Measurements from ENCODE around the gene TUBB3.
"Not testable (repeated sequence)": the region's sequence is repeated elsewhere in the genome, so short reads cannot be mapped to it uniquely, and the experiment has no call there.

The TUBB3 gene

GRCh38 chr16:89922884-89923639 lies at the start of gene TUBB3:
Gene TUBB3 (plus strand): TSS chr16:89923342. CDS start chr16:89923402, 60 bp downstream.
- peak; percentile 84 to 92 (median 88) for DNase-seq

GRCh38 chr16:89873972-89874689 lies 49.0 kb upstream of the TUBB3 start:
- DNase-seq = peak; percentile 85 to 94 (median 86)

GRCh38 chr16:89879123-89879522 lies 44.0 kb upstream of the TUBB3 start:
- DNase-seq = not testable (repeated sequence)

- peak in 1 of 3 experiments; percentile 75 for DNase-seq
Observed at GRCh38 chr16:89880477-89881367, 42.4 kb upstream of the TUBB3 start.

GRCh38 chr16:89881368-89881730 lies 41.8 kb upstream of the TUBB3 start:
- DNase-seq = peak in 1 of 3 experiments; percentile 58

GRCh38 chr16:89883346-89884040 lies 39.6 kb upstream of the TUBB3 start:
- DNase-seq = no peak

GRCh38 chr16:89884041-89884421 lies 39.1 kb upstream of the TUBB3 start:
- DNase-seq = no peak

GRCh38 chr16:89887243-89887642 lies 35.9 kb upstream of the TUBB3 start:
- no peak for DNase-seq

- no peak for DNase-seq
Observed at GRCh38 chr16:89890200-89890599, 32.9 kb upstream of the TUBB3 start.

GRCh38 chr16:89890886-89891657 lies 32.1 kb upstream of the TUBB3 start:
- DNase-seq = no peak

- no peak for DNase-seq
Observed at GRCh38 chr16:89892055-89892630, 31.0 kb upstream of the TUBB3 start.

- no peak for DNase-seq
Observed at GRCh38 chr16:89892635-89893034, 30.5 kb upstream of the TUBB3 start.

- no peak for DNase-seq
Observed at GRCh38 chr16:89893642-89894548, 29.2 kb upstream of the TUBB3 start.

GRCh38 chr16:89895482-89896250 lies 27.5 kb upstream of the TUBB3 start:
- DNase-seq = no peak

- no peak for DNase-seq
Observed at GRCh38 chr16:89897204-89897603, 25.9 kb upstream of the TUBB3 start.

- no peak for DNase-seq
Observed at GRCh38 chr16:89898201-89898967, 24.8 kb upstream of the TUBB3 start.

GRCh38 chr16:89899879-89900481 lies 23.2 kb upstream of the TUBB3 start:
- no peak for DNase-seq

- no peak for DNase-seq
Observed at GRCh38 chr16:89900885-89901284, 22.3 kb upstream of the TUBB3 start.
